ENCODE measurements around the gene MBOAT2. TPM values are rescaled to one million over a fixed set of nuclear protein-coding genes. Genes with fewer than 3 reads are reported as not detected.

Gene MBOAT2, protein sequence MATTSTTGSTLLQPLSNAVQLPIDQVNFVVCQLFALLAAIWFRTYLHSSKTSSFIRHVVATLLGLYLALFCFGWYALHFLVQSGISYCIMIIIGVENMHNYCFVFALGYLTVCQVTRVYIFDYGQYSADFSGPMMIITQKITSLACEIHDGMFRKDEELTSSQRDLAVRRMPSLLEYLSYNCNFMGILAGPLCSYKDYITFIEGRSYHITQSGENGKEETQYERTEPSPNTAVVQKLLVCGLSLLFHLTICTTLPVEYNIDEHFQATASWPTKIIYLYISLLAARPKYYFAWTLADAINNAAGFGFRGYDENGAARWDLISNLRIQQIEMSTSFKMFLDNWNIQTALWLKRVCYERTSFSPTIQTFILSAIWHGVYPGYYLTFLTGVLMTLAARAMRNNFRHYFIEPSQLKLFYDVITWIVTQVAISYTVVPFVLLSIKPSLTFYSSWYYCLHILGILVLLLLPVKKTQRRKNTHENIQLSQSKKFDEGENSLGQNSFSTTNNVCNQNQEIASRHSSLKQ
- total RNA-seq = 38.8 and 39.4 TPM in 2 replicates

DNA sequence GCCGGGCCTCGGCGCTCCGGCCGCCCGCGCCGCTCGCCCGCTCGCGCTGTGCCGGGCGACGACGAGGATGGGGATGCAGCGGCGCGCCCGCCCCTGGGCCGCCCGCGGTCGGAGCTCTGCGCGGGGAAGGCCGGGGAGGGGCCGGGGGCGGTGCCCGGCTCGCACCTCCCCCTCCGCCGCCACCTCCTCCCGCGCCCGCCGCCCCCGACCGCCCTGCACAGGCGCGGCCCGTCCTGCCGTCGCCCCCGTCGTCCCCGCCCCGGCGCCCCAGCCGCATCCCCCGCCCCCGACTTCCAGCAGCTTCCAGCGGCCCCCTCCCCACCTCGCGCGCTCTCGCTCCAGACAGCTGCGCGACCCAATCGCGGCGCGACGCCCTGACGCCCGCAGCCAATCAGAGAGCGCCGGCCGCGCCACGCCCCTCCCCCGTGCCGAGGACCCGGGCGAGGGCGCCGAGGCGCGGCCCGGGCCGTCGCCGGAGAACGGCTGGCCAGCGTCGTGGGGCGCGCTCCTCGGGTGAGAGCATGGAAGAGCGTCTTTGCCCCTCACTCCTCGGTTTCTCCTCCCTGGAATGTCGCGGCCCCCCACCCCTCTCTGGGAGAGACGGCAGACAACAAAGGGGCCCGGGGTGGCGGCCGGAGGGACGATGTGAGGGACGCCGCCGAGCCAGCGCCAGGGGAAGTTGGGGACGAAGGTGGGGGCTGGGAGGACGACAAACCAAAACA lies at the start of gene MBOAT2:
TSS of gene MBOAT2 (minus strand) at position 69 of the 722 bp plus-strand sequence. CDS start 70 bp downstream, outside the sequence.

GRCh38 chr2:8836971-8837794 lies 166.3 kb downstream of the MBOAT2 start, which contains the start of gene KIDINS220:
TSS of gene KIDINS220 (minus strand) at chr2:8837613. CDS start at chr2:8827093, 10,520 bp downstream.

Other genes with a start within 250 kb of the MBOAT2 start
- 64.0 and 80.2 TPM in 2 replicates for gene KIDINS220, start 166.1 kb downstream of the MBOAT2 start, total RNA-seq
- gene ASAP2, start 203.1 kb upstream of the MBOAT2 start, total RNA-seq = 15.1 and 16.9 TPM in 2 replicates

Data from smooth muscle cell of bladder (primary cell).